HepG2 (cell line): ENCODE measurements around the gene RELB. TPM values are rescaled to one million over a fixed set of nuclear protein-coding genes. Genes with fewer than 3 reads are reported as not detected.

ENCODE experiments used
- ATAC-seq: fragments of 200-7000 bp; cut with Tn5 transposase; 3 replicates; pipeline ENCODE4 v1.9.1; 2020; ENCODE audit warnings: mild to moderate bottlenecking, moderate library complexity
- BruUV-seq: library from RNA; stranded (reverse); fragments of 400-500 nt; replicated peaks from 2 replicates; lab custom pipeline; 2021; lab: Mats Ljungman, UMichigan
- CTCF ChIA-PET: fragments of 300-600 bp; formaldehyde crosslinking; extraction: SDS; loops from one replicate; lab custom pipeline; 2021; ENCODE audit warnings: low total read pairs, inconsistent platforms, low intra/inter-chr PET ratio; lab: Yijun Ruan, JAX
- POLR2A ChIA-PET: fragments of 350-600 bp; sonication (Branson Sonifier 250); formaldehyde crosslinking; loops from one replicate; lab custom pipeline; 2020; ENCODE audit warnings: antibody characterized with exemption, inconsistent platforms; lab: Yijun Ruan, JAX
- DNase-seq: peaks from one replicate; pipeline ENCODE4 v3.0.0-alpha.2; 2015; ENCODE audit warnings: low spot score
- FAIRE-seq: peaks from 3 replicates; lab custom pipeline; 2011; peaks lifted over from hg19 to GRCh38; lab: Jason Lieb, UNC
- H2AFZ ChIP-seq: one replicate; pipeline ENCODE4 v1.6.1; 2011; ENCODE audit warnings: low read length, inconsistent platforms
- H3K27ac ChIP-seq: fragments of 300-600 bp; 3 replicates; pipeline ENCODE4 v1.8.0; 2011; ENCODE audit warnings: mixed run types, mild to moderate bottlenecking, mixed read lengths, low read length, inconsistent platforms; ENCODE audit not compliant: insufficient read depth; ENCODE audit errors: extremely low read length
- H3K27me3 ChIP-seq, 2 experiments: fragments of 200-600 bp in 1 of 2; 2 replicates in 1 of 2; 3 replicates in 1 of 2; pipeline versions ENCODE4 v1.6.0 to v1.8.0; 2011; ENCODE audit warnings: low read length in 2 of 2, mild to moderate bottlenecking in 2 of 2, moderate library complexity in 2 of 2, inconsistent platforms in 1 of 2; ENCODE audit not compliant: insufficient read depth in 2 of 2, control insufficient read depth in 1 of 2
- H3K36me3 ChIP-seq, 2 experiments: fragments of 200-600 bp in 1 of 2; replicated peaks in 1 of 2; 2 replicates in 1 of 2; 3 replicates in 1 of 2; pipeline versions ENCODE4 v1.5.1 to v1.8.0; 2011; ENCODE audit warnings: low read length in 2 of 2, inconsistent platforms in 1 of 2; ENCODE audit not compliant: insufficient read depth in 2 of 2, control insufficient read depth in 1 of 2
- H3K4me1 ChIP-seq: 2 replicates; pipeline ENCODE4 v1.5.1; 2012; ENCODE audit warnings: low read length, inconsistent platforms; ENCODE audit not compliant: insufficient read depth
- H3K4me2 ChIP-seq: 2 replicates; pipeline ENCODE4 v1.6.0; 2011; ENCODE audit warnings: low read depth, low read length, inconsistent platforms
- H3K4me3 ChIP-seq, 3 experiments: fragments of 200-600 bp in 1 of 3; sonication (generic), shearing (Covaris generic) in 1 of 3; replicated peaks in 1 of 3; 2 replicates each; pipeline ENCODE4 v1.5.1; 2011 to 2016; ENCODE audit warnings: low read length in 3 of 3, inconsistent platforms in 2 of 3, low read depth in 2 of 3, mild to moderate bottlenecking in 2 of 3, control low read depth in 1 of 3, mixed read lengths in 1 of 3; ENCODE audit not compliant: insufficient read depth in 1 of 3
- H3K79me2 ChIP-seq: one replicate; pipeline ENCODE4 v1.6.1; 2011; ENCODE audit warnings: low read length, inconsistent platforms; ENCODE audit not compliant: insufficient read depth
- H3K9ac ChIP-seq: 2 replicates; pipeline ENCODE4 v1.6.0; 2011; ENCODE audit warnings: mild to moderate bottlenecking, low read depth, low read length, inconsistent platforms; ENCODE audit not compliant: insufficient read depth
- H3K9me3 ChIP-seq: 2 replicates; pipeline ENCODE4 v1.5.1; 2012; ENCODE audit warnings: mild to moderate bottlenecking, low read length
- H4K20me1 ChIP-seq: 2 replicates; pipeline ENCODE4 v1.6.0; 2011; ENCODE audit warnings: inconsistent platforms, mild to moderate bottlenecking, low read length, moderate library complexity; ENCODE audit not compliant: insufficient read depth
- NR2F1 ChIP-seq, 2 experiments: fragments of 450-650 bp in 1 of 2; formaldehyde crosslinking in 1 of 2; IDR thresholded peaks; 2 replicates each; pipeline versions ENCODE4 v1.5.0 to v1.6.1; 2016 to 2020; ENCODE audit warnings: mild to moderate bottlenecking in 1 of 2, missing compliant biosample characterization in 1 of 2, missing genetic modification reagents in 1 of 2, moderate library complexity in 1 of 2
- RBM22 ChIP-seq: fragments of 200-400 bp; formaldehyde crosslinking; optimal IDR thresholded peaks from 2 replicates; pipeline ENCODE3; 2017; ENCODE audit warnings: mild to moderate bottlenecking, low read length, moderate library complexity
- SALL2 ChIP-seq: sonication (generic); formaldehyde crosslinking; IDR thresholded peaks from 2 replicates; pipeline ENCODE4 v1.8.1; 2023; ENCODE audit warnings: mild to moderate bottlenecking, missing genetic modification reagents, inconsistent platforms
- ZNF619 ChIP-seq: sonication (generic); formaldehyde crosslinking; IDR thresholded peaks from 2 replicates; pipeline ENCODE4 v1.4.0; 2020; ENCODE audit warnings: mild to moderate bottlenecking, missing genetic modification reagents
- WGBS: methylation state at CpG from one replicate; pipeline ENCODE4 v1.1.6; 2017; ENCODE audit warnings: low lambda C conversion rate; 5-methylcytosine and 5-hydroxymethylcytosine counted together
- in situ Hi-C: cut with HindIII; loops from 2 replicates; pipeline ENCODE4 v1.10.0; 2017; ENCODE audit warnings: low pct_unique_long_range_greater_than_20kb; ENCODE audit not compliant: extremely low pct_ligation_motif_present
- intact Hi-C: fragments of 100-400 bp; cut with micrococcal nuclease; formaldehyde crosslinking; loops from one replicate; pipeline ENCODE4 v1.10.0; 2022; ENCODE audit not compliant: unreplicated experiment
- polyA plus RNA-seq, 8 experiments: library from polyadenylated mRNA; depleted of rRNA in 3 of 8; stranded (reverse) in 7 of 8; unstranded in 1 of 8; fragments of >200 nt; fragmentation: Illumina TruSeq in 4 of 8; extraction: Trizol in 4 of 8; gene quantifications; 2 replicates each; pipeline versions ENCODE4 v1.2.1 to v1.2.3, GENCODE V29; 2011 to 2016; ENCODE audit warnings: low read depth in 4 of 8, missing spikeins in 1 of 8, mixed read lengths in 1 of 8; ENCODE audit not compliant: insufficient read depth in 1 of 8
- total RNA-seq, 5 experiments: library from RNA; depleted of rRNA; stranded (reverse); fragments of >200 nt; fragmentation: Illumina TruSeq; extraction: Trizol; gene quantifications; 2 replicates each; pipeline ENCODE4 v1.2.3, GENCODE V29; 2016; ENCODE audit warnings: low read depth in 1 of 5

Gene RELB
- total and polyA plus RNA-seq, 2 of the 13 experiments (the other 11 are each of a cell fraction or from before 2014, with no cell fraction given), result 1.9 to 3.5 TPM

DNA sequence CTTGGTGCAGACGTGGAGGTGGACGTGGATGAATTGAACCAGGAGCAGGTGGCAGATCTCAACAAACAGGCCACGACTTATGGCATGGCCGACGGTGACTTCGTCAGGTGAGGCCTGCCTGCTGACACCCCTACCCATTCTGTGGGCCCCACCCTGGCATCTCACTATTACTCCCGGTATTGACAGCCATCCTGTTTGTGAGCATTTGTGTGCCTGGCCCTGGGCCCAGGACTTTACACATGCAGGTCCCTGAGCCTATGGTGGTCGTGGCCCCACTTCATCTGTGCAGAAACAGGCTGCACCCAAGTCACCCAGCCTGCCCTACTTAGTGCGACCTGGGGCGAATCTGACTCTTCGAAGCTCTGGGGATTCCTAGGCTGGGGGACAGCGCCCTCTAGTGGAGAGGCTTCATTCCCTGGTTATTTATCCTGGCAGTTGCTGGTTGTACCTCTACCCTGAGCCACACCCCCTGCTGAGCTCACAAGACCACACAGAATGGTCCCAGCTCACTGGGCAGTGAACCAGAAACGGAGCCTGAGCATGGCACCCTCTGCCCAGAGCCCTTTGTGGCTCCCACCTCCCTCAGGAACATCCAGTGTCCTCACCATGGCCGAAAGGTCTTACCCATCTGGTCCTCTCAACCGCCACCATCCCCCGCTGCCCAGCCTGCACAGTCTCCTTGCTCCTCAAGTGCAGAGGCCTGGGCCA, 58.1 kb downstream of the RELB start (continued):
- no peak for TF ChIP-seq NR2F1 (CRISPR knock-in tag; IDR thresholded peaks at IDR 0.05)

DNA sequence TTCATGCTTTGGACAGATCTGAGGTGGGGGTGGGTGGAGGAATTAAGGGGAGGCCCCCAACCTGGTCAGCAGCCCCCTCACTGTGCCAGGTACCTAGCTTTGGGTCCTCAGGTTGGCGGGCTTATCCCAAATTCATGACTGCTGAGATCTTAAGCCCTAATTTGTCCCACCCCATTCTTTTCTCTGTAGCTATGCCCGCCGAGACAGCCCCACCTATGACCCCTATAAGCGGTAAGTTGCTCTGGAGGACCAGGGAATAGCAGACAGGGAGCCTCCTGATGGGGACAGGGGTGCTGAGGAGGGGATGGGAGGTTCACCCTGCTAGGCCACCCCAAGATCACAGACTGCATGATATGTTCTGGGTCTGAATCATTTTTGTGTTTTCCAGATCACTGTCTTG, 60.7 kb downstream of the RELB start:
- peaks cover 5% of the 10 kb centered on the region; the same call in 1 of the 2 replicates for H4K20me1 ChIP-seq
- no peak for DNase-seq
- H3K4me1 ChIP-seq, result no peaks in the 10 kb centered on the region
- H3K79me2 ChIP-seq, result no peaks in the 10 kb centered on the region
- CTCF ChIA-PET, result no interaction called here
- no peak overlapping the region for H3K4me2 ChIP-seq
- H3K36me3 ChIP-seq, result peaks cover 49 to 80% of the 10 kb centered on the region in 2 experiments
- WGBS, result 100% methylated on average over 4 of the region's 4 CpGs
- POLR2A ChIA-PET, result interaction anchor here (1.8 kb wide), 1 partner anchor 23 kb away, joined by 6 read pairs; the partner anchor contains the start of gene CLASRP
- no peak overlapping the region for H3K4me3 ChIP-seq
- no peak overlapping the region for H3K9ac ChIP-seq
- no TSS peak for BruUV-seq
- no peaks in the 10 kb centered on the region for H3K27me3 ChIP-seq
- ATAC-seq, result no peak
- H2AFZ ChIP-seq, result no peak overlapping the region
- no peak for FAIRE-seq
- H3K9me3 ChIP-seq, result no peaks in the 10 kb centered on the region
- H3K27ac ChIP-seq, result no peak overlapping the region
- TF ChIP-seq SALL2 (no peak), ZNF619 (no peak), RBM22 (peak; percentile 63)
- in situ Hi-C loops, result loop anchor here (5.0 kb wide), 1 partner anchor 45 kb away; no protein-coding TSS in a partner anchor
- intact Hi-C loops, result no loop called here
